ENCODE measurements around the gene CEACAM8.

The CEACAM8 gene

DNA sequence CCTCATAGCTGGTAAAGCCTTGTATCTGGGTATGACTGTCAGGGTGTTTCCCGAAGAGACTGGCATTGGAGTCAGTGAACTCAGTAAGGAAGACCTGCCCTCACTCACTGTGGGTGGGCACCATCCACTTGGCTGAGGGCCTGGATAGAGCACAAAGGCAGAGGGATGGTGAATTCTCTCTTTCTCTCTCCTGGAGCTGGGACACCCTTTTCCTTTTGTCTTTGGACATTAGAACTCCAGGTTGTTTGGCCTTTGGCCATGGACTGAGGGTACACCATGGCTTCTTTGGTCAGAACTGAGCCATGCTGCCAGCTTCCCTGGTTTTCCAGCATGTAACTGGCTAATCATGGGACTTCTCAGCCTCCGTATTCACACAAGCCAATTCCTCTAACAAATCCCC is 61.8 kb downstream of the CEACAM8 start:
- Histone ChIP-seq H3K27me3 (replicated peaks; ENCODE audit: control insufficient read depth, insufficient read depth, low read length) (no peaks in the 10 kb centered on the region), H3K36me3 (ENCODE audit: control insufficient read depth, insufficient read depth, low read length) (no peaks in the 10 kb centered on the region), H3K4me3 (replicated peaks; ENCODE audit: low read depth, low read length) (no peak overlapping the region)
- TF ChIP-seq, protein P1, sequence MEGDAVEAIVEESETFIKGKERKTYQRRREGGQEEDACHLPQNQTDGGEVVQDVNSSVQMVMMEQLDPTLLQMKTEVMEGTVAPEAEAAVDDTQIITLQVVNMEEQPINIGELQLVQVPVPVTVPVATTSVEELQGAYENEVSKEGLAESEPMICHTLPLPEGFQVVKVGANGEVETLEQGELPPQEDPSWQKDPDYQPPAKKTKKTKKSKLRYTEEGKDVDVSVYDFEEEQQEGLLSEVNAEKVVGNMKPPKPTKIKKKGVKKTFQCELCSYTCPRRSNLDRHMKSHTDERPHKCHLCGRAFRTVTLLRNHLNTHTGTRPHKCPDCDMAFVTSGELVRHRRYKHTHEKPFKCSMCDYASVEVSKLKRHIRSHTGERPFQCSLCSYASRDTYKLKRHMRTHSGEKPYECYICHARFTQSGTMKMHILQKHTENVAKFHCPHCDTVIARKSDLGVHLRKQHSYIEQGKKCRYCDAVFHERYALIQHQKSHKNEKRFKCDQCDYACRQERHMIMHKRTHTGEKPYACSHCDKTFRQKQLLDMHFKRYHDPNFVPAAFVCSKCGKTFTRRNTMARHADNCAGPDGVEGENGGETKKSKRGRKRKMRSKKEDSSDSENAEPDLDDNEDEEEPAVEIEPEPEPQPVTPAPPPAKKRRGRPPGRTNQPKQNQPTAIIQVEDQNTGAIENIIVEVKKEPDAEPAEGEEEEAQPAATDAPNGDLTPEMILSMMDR (IDR thresholded peaks at IDR 0.05; ENCODE audit: insufficient read depth, low read length, poor library complexity, severe bottlenecking), result no peak
- DNase-seq (ENCODE audit: extremely low read depth, insufficient read length), result no peak

GRCh38 chr19:42531313-42531712 is 63.4 kb downstream of the CEACAM8 start:
- H3K4me3 ChIP-seq (replicated peaks; ENCODE audit: low read depth, low read length), result no peak overlapping the region
- H3K36me3 ChIP-seq (ENCODE audit: control insufficient read depth, insufficient read depth, low read length), result no peaks in the 10 kb centered on the region
- TF ChIP-seq, protein P1 (IDR thresholded peaks at IDR 0.05; ENCODE audit: insufficient read depth, low read length, poor library complexity, severe bottlenecking), result no peak
- no peak for DNase-seq (ENCODE audit: extremely low read depth, insufficient read length)
- H3K27me3 ChIP-seq (replicated peaks; ENCODE audit: control insufficient read depth, insufficient read depth, low read length), result no peaks in the 10 kb centered on the region

Measured in GM06990 (cell line).